Limb (tissue), 2 donors: ENCODE data around the gene SEC14L1.

Source experiments
- DNase-seq, 2 donors: peaks; one replicate each; pipeline ENCODE4 v3.0.0-alpha.2; 2016; ENCODE audit errors: extremely low spot score in 2 of 2

SEC14L1 gene

GRCh38 chr17:77264617-77265230 lies 124.0 kb downstream of the SEC14L1 start:
- DNase-seq: no peak

GRCh38 chr17:77266213-77266612 lies 125.4 kb downstream of the SEC14L1 start:
- no peak for DNase-seq
